Activated T-helper 17 cell treated with anti-CD3 and anti-CD28 coated beads, Interleukin-2, amount 50 U/mL, for 72 hours (primary cell): Measurements from ENCODE around the gene BABAM2. TPM values are rescaled to one million over a fixed set of nuclear protein-coding genes. Genes with fewer than 3 reads are reported as not detected.

Experiments
- ATAC-seq: fragments of 150-1000 bp; cut with Tn5 transposase; replicated peaks from 2 replicates; pipeline ENCODE4 v1.10.0; 2021; ENCODE audit warnings: mild to moderate bottlenecking, moderate library complexity
- H3K27ac Mint-ChIP-seq: one replicate; pipeline ENCODE4 v1.8.0; 2022; ENCODE audit warnings: mixed read lengths
- H3K27me3 Mint-ChIP-seq: one replicate; pipeline ENCODE4 v1.8.0; 2022; ENCODE audit warnings: mixed read lengths
- H3K36me3 Mint-ChIP-seq: one replicate; pipeline ENCODE4 v1.8.0; 2022; ENCODE audit warnings: low read depth, mild to moderate bottlenecking, mixed read lengths
- H3K4me1 Mint-ChIP-seq: one replicate; pipeline ENCODE4 v1.8.0; 2022; ENCODE audit warnings: mixed read lengths
- H3K4me3 Mint-ChIP-seq: one replicate; pipeline ENCODE4 v1.8.0; 2022; ENCODE audit warnings: mild to moderate bottlenecking, mixed read lengths
- H3K9me3 Mint-ChIP-seq: one replicate; pipeline ENCODE4 v1.8.0; 2022; ENCODE audit warnings: mixed read lengths
- total RNA-seq, 2 donors: library from RNA; stranded (reverse); gene quantifications; one replicate each; pipeline ENCODE4 v1.2.3, GENCODE V29; 2022

The BABAM2 gene
- total RNA-seq, 2 donors from 2014 or later: 87.0 to 88.6 TPM

DNA sequence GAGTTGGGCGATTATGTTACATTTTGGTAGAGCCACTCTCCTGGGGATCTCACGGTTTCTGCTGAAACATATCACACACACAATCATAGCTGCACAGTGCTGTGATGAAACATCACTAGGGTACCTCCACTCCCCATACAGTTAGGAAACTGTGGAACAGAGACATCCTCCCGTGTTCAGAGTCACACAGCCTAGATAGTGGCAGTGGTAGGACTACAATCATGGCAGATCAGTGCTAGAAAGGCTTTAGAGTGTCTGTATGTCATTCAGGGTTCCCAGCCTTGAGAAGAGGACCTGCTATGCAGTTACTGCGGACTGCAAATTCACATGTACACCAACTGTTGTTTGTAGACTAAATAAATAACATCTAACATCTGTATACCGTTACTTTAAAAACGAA, 291.8 kb downstream of the BABAM2 start:
- Mint-ChIP-seq H3K4me1 (peaks cover 2% of the 10 kb centered on the region), H3K36me3 (no peaks in the 10 kb centered on the region), H3K27ac (no peak overlapping the region), H3K4me3 (no peak overlapping the region), H3K9me3 (no peaks in the 10 kb centered on the region), H3K27me3 (no peaks in the 10 kb centered on the region)
- ATAC-seq: no peak

DNA sequence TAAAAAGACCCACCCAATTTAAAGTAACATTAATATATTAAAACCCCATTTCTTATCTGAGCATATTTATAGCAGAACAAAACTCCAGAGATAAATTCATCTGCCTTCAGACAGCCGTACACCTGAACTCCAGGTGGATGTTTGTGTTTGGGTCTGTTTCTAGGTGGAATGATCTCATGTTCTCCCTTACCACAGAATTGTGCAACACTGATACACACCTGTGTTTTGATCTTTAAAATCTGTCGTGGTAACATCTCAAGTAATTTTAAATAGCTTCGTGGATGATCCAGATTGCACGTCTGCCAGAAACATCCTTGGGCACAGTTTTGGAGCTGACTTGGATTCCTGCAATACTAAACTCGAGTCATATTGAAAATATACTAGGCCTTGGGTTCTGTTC, 294.6 kb downstream of the BABAM2 start:
- ATAC-seq: no peak
- no peaks in the 10 kb centered on the region for H3K36me3 Mint-ChIP-seq
- H3K27ac Mint-ChIP-seq: no peak overlapping the region
- no peaks in the 10 kb centered on the region for H3K9me3 Mint-ChIP-seq
- H3K4me3 Mint-ChIP-seq: no peak overlapping the region
- no peaks in the 10 kb centered on the region for H3K4me1 Mint-ChIP-seq
- no peaks in the 10 kb centered on the region for H3K27me3 Mint-ChIP-seq

DNA sequence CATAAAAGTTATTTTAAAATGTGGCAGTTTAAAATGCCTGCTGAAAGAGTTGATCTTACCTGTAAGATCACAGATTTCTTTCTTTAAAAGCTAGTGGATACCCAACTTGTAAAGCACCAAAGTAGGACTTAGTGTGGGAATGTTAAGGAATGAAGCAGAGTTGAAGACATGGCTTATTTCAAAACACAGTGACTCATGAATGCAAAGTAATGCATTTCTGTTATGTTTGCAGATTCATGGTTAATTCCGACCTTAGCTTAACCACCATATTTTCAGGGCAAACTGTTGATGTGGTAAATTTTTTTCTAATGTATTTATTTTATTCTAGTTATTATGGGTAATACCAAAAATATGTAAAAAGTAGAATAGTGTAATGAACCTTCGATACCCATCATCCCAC, 295.4 kb downstream of the BABAM2 start:
- Mint-ChIP-seq H3K36me3 (no peaks in the 10 kb centered on the region), H3K27ac (no peak overlapping the region), H3K27me3 (no peaks in the 10 kb centered on the region), H3K9me3 (no peaks in the 10 kb centered on the region), H3K4me1 (no peaks in the 10 kb centered on the region), H3K4me3 (no peak overlapping the region)
- no peak for ATAC-seq

DNA sequence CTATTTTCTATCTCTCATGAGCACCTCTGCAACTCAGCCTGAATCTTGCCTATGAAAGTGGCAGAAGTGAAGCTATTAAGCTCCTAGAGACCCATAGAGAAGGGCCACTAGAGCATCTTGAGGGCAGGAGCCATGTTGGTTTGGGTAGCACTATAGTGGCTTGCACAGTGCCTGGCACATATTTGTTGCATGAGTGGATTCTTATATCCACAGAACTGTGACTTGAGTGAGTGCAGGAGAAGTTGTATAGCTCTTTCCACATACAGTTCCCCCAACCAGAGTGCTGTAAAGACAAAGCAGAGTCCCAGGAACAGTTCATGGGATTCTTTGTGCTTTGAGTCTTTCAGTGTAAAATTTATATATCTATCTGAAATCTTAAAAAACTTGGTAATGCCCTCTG, 296.7 kb downstream of the BABAM2 start:
- no peak overlapping the region for H3K4me3 Mint-ChIP-seq
- no peaks in the 10 kb centered on the region for H3K36me3 Mint-ChIP-seq
- H3K9me3 Mint-ChIP-seq: no peaks in the 10 kb centered on the region
- H3K4me1 Mint-ChIP-seq: no peaks in the 10 kb centered on the region
- no peak overlapping the region for H3K27ac Mint-ChIP-seq
- no peak for ATAC-seq
- H3K27me3 Mint-ChIP-seq: no peaks in the 10 kb centered on the region

DNA sequence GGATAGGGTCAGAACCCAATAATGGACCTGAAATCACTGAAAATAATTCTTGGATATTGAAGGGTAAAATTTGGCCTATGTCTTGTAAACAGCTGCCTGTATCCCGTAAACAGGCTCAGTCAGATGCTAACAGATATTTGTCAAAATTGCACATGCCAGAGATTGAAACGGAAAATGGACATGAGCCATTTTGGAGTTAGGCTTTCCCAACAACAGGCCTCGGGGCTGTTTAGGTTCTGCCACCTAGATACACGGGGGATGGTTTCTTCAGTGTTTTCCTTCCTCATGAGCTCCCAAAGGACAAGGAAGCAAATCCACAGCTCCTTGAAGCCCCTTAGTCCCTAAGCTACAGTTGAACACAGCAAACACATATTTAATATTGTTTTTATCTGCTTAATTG, 297.9 kb downstream of the BABAM2 start:
- no peaks in the 10 kb centered on the region for H3K9me3 Mint-ChIP-seq
- H3K27me3 Mint-ChIP-seq: no peaks in the 10 kb centered on the region
- H3K36me3 Mint-ChIP-seq: no peaks in the 10 kb centered on the region
- H3K27ac Mint-ChIP-seq: no peak overlapping the region
- H3K4me1 Mint-ChIP-seq: peaks cover under 1% of the 10 kb centered on the region
- no peak overlapping the region for H3K4me3 Mint-ChIP-seq
- no peak for ATAC-seq

DNA sequence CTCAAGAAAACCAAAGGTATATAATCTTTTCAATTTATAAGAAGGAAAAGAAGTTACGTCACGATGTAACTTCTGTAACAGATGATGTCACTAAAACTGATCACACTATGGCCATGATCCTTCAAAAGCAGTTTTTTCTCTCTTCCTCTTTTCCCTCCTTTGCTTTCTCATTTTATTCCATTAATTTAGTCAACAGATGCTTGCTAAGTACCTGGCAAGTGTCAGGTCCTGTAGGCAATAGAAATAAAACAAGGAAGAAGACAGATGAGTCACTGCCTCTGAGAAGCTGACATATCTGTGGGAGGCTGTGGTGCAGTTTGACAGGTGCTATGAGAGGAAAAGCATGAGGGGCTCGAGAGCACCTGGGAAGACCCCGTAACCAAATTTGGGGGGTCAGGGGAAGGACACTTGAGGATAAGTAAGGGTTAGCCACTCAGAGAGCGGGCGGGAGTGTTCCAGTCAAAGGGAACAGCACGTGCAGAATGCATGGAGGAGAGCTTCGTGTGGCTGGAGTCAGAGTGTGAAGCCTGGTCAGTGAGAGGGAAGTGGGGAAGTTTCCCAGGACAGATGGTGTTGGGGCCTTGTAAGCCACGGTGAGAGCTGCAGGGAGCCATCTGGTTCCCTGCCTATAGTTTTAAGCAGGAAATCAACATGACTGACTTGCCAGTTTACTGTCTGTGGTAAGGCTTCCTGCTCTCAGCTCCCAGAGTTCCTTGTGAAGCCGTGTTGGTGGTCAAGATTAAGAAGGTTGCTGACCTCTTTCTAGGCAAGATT, 303.3 kb downstream of the BABAM2 start:
- no peak overlapping the region for H3K27ac Mint-ChIP-seq
- no peak for ATAC-seq
- peaks cover 8% of the 10 kb centered on the region for H3K36me3 Mint-ChIP-seq
- peaks cover 6% of the 10 kb centered on the region for H3K4me1 Mint-ChIP-seq
- H3K27me3 Mint-ChIP-seq: no peaks in the 10 kb centered on the region
- H3K9me3 Mint-ChIP-seq: no peaks in the 10 kb centered on the region
- H3K4me3 Mint-ChIP-seq: no peak overlapping the region

DNA sequence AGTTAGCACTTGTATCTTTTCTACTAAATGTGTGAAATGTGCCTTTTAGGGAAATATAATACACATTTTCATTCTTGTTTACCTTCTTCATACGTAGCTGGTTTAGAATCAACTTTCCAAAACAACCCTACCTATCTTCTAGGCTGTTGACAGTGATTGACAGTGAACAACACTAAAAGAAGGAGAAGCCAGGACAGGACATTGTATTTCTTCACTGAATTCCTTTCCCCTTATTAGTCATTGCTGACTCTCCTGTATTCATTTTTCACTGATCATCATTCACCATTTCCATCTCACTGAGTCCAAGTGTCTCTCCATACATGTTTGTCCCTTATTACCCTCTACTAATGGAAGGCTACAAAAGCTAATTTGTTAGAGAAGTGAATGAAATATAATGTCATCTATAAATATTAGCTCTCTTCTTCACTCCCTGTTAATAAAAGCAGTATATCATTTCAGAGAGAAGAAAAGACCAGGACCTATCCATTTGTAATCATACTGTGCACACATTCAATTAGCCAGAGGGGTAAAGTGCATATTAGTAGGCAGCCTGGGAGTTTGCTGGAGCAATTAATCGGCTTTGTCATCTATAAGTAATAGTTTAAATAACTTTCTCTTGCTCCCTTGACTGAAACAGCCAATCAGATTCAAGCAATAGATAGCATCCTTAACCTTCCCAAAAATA, 309.6 kb downstream of the BABAM2 start:
- no peak for ATAC-seq
- Mint-ChIP-seq H3K4me3 (no peak overlapping the region), H3K27me3 (no peaks in the 10 kb centered on the region), H3K4me1 (no peaks in the 10 kb centered on the region), H3K9me3 (no peaks in the 10 kb centered on the region), H3K36me3 (peaks cover 16% of the 10 kb centered on the region), H3K27ac (no peak overlapping the region)

DNA sequence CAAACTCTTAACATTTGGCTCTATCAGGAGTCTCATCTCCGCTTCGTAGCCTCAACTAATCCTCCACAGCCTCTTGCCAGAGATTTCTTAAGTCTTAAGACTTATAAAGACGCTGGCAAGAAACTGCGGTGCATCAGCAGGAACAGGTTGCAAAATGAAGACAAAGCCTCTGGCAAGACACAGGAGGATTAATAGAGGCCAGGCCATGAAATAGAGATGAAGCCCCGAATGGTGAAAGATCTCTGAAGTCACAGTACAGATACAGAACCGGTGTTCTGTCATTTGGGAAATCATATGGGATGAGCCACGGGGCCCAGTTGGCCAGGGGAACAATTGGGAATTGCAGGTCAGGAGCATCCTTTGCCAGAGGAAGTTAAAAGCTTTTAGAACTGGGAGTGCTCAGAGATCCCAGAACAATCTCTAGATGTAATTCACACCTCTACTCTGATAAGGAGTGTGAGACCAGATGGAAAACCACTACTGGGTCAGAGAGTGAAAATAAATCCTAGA, 311.2 kb downstream of the BABAM2 start:
- Mint-ChIP-seq H3K4me1 (no peaks in the 10 kb centered on the region), H3K9me3 (no peaks in the 10 kb centered on the region), H3K36me3 (peaks cover 16% of the 10 kb centered on the region), H3K27ac (no peak overlapping the region), H3K27me3 (no peaks in the 10 kb centered on the region), H3K4me3 (no peak overlapping the region)
- no peak for ATAC-seq

DNA sequence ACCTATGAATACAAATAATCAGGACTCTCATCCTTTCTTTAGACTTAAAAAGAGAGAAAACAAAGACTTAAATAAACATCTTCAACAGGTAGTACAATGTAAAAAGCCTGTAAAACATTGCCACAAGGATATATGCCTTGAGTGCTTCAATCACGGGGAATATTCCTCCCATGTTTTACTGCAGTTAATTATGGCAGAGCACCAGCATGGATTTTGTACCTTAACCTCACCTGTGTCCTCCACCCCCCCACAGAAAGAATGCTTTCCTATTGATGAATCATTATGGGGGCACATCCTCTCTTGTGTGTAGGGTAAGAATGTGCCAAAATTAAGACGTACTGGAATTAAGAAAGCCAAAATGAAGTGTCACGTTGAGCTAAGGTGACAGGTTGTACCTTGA, 312.2 kb downstream of the BABAM2 start:
- Mint-ChIP-seq H3K27me3 (no peaks in the 10 kb centered on the region), H3K27ac (no peak overlapping the region), H3K36me3 (peaks cover 9% of the 10 kb centered on the region), H3K4me3 (no peak overlapping the region), H3K9me3 (no peaks in the 10 kb centered on the region), H3K4me1 (no peaks in the 10 kb centered on the region)
- ATAC-seq: no peak

DNA sequence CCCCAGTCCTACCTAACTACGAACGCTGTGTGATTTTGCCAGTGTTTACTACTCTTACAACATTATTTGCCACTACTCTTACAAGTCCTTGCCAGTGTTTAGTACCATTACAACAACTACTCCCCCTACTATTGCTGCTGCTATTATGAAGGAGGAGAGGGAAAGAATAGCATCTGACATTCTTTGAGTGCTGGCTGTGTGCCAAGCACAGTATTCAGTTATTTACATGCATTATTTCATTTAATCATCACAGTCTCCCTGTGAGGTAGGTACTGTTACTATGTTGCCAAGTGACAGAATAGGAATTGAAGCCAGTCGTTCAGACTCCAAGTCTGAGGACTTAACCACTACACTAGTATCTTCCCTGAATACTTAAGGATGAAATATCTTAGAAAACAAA, 316.2 kb downstream of the BABAM2 start:
- no peak for ATAC-seq
- H3K4me3 Mint-ChIP-seq: no peak overlapping the region
- H3K36me3 Mint-ChIP-seq: peaks cover 8% of the 10 kb centered on the region
- no peaks in the 10 kb centered on the region for H3K4me1 Mint-ChIP-seq
- H3K27me3 Mint-ChIP-seq: no peaks in the 10 kb centered on the region
- H3K9me3 Mint-ChIP-seq: no peaks in the 10 kb centered on the region
- no peak overlapping the region for H3K27ac Mint-ChIP-seq

DNA sequence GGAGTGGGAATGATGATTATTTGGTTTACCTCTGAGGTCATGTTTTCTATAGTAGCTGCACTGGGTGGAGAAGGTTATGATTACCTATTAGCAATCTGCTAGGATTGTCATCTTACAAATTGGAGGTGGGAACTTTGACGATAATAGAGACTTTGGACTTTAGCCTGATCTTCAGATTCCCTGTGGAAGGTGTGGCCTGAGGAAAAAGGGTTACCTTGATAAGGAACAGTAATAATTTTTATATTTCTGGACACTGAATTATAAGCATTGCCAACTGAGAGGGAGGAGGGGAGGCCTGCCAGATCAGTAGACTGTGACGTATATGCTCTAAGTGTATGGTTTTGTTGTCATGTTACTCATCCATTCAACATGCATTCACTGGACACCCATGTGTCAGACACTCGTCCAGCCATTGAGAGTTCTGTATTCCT, 318.7 kb downstream of the BABAM2 start:
- no peak for ATAC-seq
- Mint-ChIP-seq H3K4me3 (no peak overlapping the region), H3K27ac (no peak overlapping the region), H3K27me3 (no peaks in the 10 kb centered on the region), H3K36me3 (no peaks in the 10 kb centered on the region), H3K4me1 (no peaks in the 10 kb centered on the region), H3K9me3 (no peaks in the 10 kb centered on the region)

DNA sequence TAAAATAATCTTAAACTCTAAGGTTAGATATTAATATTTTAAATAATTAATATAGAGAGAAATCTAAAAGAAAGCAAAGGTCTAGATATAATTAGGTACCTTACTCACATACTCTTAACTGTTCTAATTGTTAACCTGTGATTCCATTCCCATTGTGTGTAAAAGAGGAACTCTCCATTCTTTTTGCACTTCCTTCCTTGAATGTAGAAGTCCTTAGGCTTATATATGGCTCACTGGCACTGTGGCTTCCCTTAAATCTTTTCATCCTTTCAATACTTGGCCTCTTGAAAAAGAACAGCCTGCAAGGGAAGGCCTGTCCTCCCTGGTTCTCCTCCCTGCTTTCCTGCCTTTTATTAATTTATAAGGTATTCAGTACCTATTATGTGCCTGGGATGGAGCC, 319.3 kb downstream of the BABAM2 start:
- no peaks in the 10 kb centered on the region for H3K27me3 Mint-ChIP-seq
- no peaks in the 10 kb centered on the region for H3K36me3 Mint-ChIP-seq
- no peak overlapping the region for H3K4me3 Mint-ChIP-seq
- ATAC-seq: no peak
- no peaks in the 10 kb centered on the region for H3K9me3 Mint-ChIP-seq
- H3K4me1 Mint-ChIP-seq: no peaks in the 10 kb centered on the region
- no peak overlapping the region for H3K27ac Mint-ChIP-seq

DNA sequence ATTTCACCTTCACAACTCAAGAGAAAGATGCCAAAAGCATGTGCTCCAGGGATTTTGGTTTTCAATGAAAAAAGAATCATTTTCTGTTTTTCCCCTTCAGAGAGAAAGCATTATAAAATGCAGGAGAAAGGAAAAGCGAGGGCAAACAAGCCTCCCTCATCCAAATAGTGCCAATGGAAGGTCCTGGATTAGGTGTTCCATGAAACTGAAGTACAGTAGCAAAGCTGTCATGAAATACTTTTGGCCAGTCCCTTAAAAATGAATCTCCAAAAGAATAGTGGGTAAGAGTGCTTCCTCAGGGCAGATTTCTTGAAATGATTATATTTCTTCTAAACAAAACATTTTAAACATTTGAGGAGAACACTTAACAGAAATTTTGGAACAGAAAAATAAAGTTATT, 320.0 kb downstream of the BABAM2 start:
- no peak overlapping the region for H3K27ac Mint-ChIP-seq
- H3K36me3 Mint-ChIP-seq: no peaks in the 10 kb centered on the region
- no peak overlapping the region for H3K4me3 Mint-ChIP-seq
- H3K9me3 Mint-ChIP-seq: no peaks in the 10 kb centered on the region
- ATAC-seq: no peak
- peaks cover 2% of the 10 kb centered on the region for H3K4me1 Mint-ChIP-seq
- no peaks in the 10 kb centered on the region for H3K27me3 Mint-ChIP-seq

DNA sequence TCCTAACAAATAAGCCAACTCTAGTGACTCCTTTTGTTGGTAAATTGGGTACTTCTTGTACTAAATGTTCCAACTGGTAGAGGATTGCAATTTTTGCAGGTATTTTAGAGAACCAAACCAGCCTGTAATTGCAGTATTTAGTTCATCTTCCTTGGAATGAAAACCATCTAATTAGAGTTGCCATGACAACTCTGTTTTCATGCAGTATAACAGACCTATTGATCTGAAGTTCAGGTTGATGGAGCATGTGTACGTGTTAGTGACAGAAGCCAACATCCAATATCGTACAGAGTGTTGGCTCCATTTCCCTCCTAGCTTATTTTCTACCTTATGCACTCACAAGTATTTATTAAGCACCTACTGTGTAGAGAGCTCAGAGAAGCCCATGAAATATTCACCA, 325.8 kb downstream of the BABAM2 start:
- H3K4me1 Mint-ChIP-seq: peaks cover 10% of the 10 kb centered on the region
- no peaks in the 10 kb centered on the region for H3K27me3 Mint-ChIP-seq
- no peaks in the 10 kb centered on the region for H3K36me3 Mint-ChIP-seq
- H3K4me3 Mint-ChIP-seq: no peak overlapping the region
- no peak for ATAC-seq
- H3K9me3 Mint-ChIP-seq: no peaks in the 10 kb centered on the region
- H3K27ac Mint-ChIP-seq: no peak overlapping the region

DNA sequence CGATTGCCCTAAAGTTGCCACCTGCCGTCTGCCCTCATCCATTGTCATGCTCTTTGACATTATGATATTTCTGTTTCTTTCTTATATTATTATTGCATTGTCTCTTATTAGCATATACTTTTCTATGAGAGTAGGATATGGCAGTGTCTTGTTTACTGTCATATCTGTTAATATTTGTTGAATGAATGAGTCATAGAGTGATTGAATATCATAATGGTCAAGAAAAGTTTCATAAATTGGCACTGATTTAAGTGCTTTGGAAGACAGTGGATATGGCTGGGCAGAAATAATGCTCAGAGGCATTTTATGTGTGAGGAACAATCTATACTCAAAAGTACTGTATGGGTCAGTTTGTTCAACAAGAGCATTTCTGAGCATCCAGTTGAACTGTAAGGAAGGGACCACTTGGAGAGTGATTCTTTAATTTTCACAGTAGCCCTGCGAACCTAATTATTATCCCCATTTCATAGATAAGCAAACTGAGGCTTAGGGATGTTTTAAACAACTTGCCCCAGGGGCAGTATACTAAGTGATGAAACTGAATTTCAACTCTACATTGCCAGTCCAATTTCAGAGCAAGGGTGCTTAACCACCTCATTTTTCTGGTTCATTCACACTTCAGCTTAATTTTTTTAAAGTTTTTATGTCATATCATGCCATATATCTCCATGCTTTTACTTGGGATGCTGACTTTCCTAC, 326.7 kb downstream of the BABAM2 start:
- Mint-ChIP-seq H3K27me3 (no peaks in the 10 kb centered on the region), H3K27ac (no peak overlapping the region), H3K9me3 (no peaks in the 10 kb centered on the region), H3K36me3 (peaks cover 4% of the 10 kb centered on the region), H3K4me1 (peaks cover 14% of the 10 kb centered on the region), H3K4me3 (no peak overlapping the region)
- ATAC-seq: no peak
